Spleen (tissue), 11 donors: ENCODE data around the gene COQ9. TPM values are rescaled to one million over a fixed set of nuclear protein-coding genes. Genes with fewer than 3 reads are reported as not detected.

ENCODE experiments used
- DNase-seq: peaks from one replicate; pipeline ENCODE4 v3.0.0-alpha.2; 2020
- H3K27ac ChIP-seq, 8 donors: fragments of 200-600 bp; sonication (generic) in 7 of 8; 1 replicate in 4 of 8; 2 replicates in 4 of 8; pipeline versions ENCODE4 v1.5.0 to v1.8.0; 2016 to 2021; ENCODE audit warnings: inconsistent platforms in 4 of 8, mild to moderate bottlenecking in 4 of 8, moderate library complexity in 1 of 8
- H3K27me3 ChIP-seq, 7 donors: fragments of 200-600 bp; sonication (generic) in 6 of 7; replicated peaks in 1 of 7; 1 replicate in 4 of 7; 2 replicates in 3 of 7; pipeline versions ENCODE4 v1.5.0 to v1.8.0; 2016 to 2021; ENCODE audit warnings: inconsistent platforms in 3 of 7, mild to moderate bottlenecking in 1 of 7
- H3K36me3 ChIP-seq, 6 donors: fragments of 200-600 bp; sonication (generic) in 5 of 6; 1 replicate in 4 of 6; 2 replicates in 2 of 6; pipeline versions ENCODE4 v1.5.0 to v1.8.0; 2016 to 2021; ENCODE audit warnings: inconsistent platforms in 2 of 6
- H3K4me1 ChIP-seq, 6 donors: fragments of 200-600 bp; sonication (generic) in 5 of 6; 1 replicate in 3 of 6; 2 replicates in 3 of 6; pipeline versions ENCODE4 v1.5.0 to v1.8.0; 2016 to 2021; ENCODE audit warnings: inconsistent platforms in 3 of 6
- H3K4me3 ChIP-seq, 8 donors: fragments of 200-600 bp; sonication (generic) in 7 of 8; 1 replicate in 4 of 8; 2 replicates in 4 of 8; pipeline versions ENCODE4 v1.5.0 to v1.8.0; 2016 to 2021; ENCODE audit warnings: inconsistent platforms in 4 of 8, mild to moderate bottlenecking in 4 of 8, moderate library complexity in 2 of 8
- H3K9me3 ChIP-seq, 8 donors: fragments of 200-600 bp; sonication (generic) in 7 of 8; 1 replicate in 4 of 8; 2 replicates in 4 of 8; pipeline versions ENCODE4 v1.5.0 to v1.8.0; 2016 to 2021; ENCODE audit warnings: inconsistent platforms in 4 of 8
- CTCF ChIP-seq, 11 experiments: fragments of 200-600 bp in 7 of 11; fragments of 450-650 bp in 4 of 11; sonication (generic) in 4 of 11; IDR thresholded peaks in 8 of 11; conservative IDR thresholded peaks in 3 of 11; 1 replicate in 7 of 11; 2 replicates in 4 of 11; pipeline versions ENCODE4 v1.4.0 to v1.8.0; 2016 to 2021; ENCODE audit warnings: antibody characterized with exemption in 11 of 11, inconsistent platforms in 4 of 11, mild to moderate bottlenecking in 1 of 11
- POLR2A ChIP-seq, 3 donors: fragments of 450-650 bp; IDR thresholded peaks; one replicate each; pipeline ENCODE4 v1.5.1; 2017; ENCODE audit warnings: antibody characterized with exemption in 3 of 3, mild to moderate bottlenecking in 1 of 3
- POLR2AphosphoS5 ChIP-seq, 3 donors: sonication (generic); formaldehyde crosslinking; IDR thresholded peaks; one replicate each; pipeline ENCODE4 v1.5.1; 2017; ENCODE audit warnings: antibody characterized with exemption in 3 of 3
- WGBS, 5 donors: extraction: QIAGEN DNeasy Blood & Tissue Kit in 3 of 5; methylation state at CpG; one replicate each; pipeline versions ENCODE4 v1.1.5 to v1.1.7; 2013 to 2018; 5-methylcytosine and 5-hydroxymethylcytosine counted together
- intact Hi-C: fragments of 100-400 bp; cut with DNase I; formaldehyde crosslinking; loops from one replicate; pipeline ENCODE4 v1.15.0; 2023; ENCODE audit warnings: low total_unique reads
- polyA plus RNA-seq, 3 donors: library from polyadenylated mRNA; stranded (reverse); fragments of 200-250 nt; gene quantifications; one replicate each; pipeline ENCODE4 v1.2.1, GENCODE V29; 2013
- total RNA-seq, 7 donors: library from RNA; depleted of rRNA in 3 of 7; stranded (reverse); fragments of >200 nt in 3 of 7; fragmentation: NEBNext Ultra II Directional in 4 of 7; extraction: Animal tissue kit (Norgen Biotek cat#: 25700) in 4 of 7; gene quantifications; one replicate each; pipeline versions ENCODE4 v1.1.0 to v1.2.1, GENCODE V29; 2016 to 2021
- donor health status: healthy with polysubstance abuse.
- donor health status: DM: no; HTN: no; CAD: no; lungs with moderate emphysema.
- donor health status: DM: no; HTN: no; CAD: no.
- donor health status: Bipolar disorder and iron deficiency.
- donor health status: healthy.
- donor health status: DM: no; HTN: no; CAD: no.
- donor health status: DM: yes; HTN: yes; CAD: no.

Gene COQ9
- total and polyA plus RNA-seq, 10 donors = 25.8 to 39.9 (median 31.4) TPM

- H3K9me3 ChIP-seq = no peaks in the 10 kb centered on the region
- TF ChIP-seq CTCF (IDR thresholded peaks at IDR 0.05 in 8 of 11, conservative IDR thresholded peaks at IDR 0.05 in 3 of 11) = no peak
- peak; percentile 7 to 51 (median 40) for TF ChIP-seq POLR2AphosphoS5 (IDR thresholded peaks at IDR 0.05)
- no peak for TF ChIP-seq POLR2A (IDR thresholded peaks at IDR 0.05)
- WGBS, 5 donors = 62 to 77% (median 67%) methylated on average over 10 of the region's 10 CpGs
- H3K27ac ChIP-seq = peak overlapping the region in 6 of 8 donors; percentile 20 to 78 (median 64)
- H3K27me3 ChIP-seq = no peaks in the 10 kb centered on the region
- intact Hi-C loops = no loop called here
- peaks cover 0 to 82% (median 57%) of the 10 kb centered on the region in 6 donors for H3K36me3 ChIP-seq
- H3K4me3 ChIP-seq = no peak overlapping the region
- peaks cover 11 to 76% (median 51%) of the 10 kb centered on the region in 6 donors for H3K4me1 ChIP-seq
- peak; percentile 72 for DNase-seq
These were observed 24.8 kb downstream of the COQ9 start for GRCh38 chr16:57471852-57472664.

DNA sequence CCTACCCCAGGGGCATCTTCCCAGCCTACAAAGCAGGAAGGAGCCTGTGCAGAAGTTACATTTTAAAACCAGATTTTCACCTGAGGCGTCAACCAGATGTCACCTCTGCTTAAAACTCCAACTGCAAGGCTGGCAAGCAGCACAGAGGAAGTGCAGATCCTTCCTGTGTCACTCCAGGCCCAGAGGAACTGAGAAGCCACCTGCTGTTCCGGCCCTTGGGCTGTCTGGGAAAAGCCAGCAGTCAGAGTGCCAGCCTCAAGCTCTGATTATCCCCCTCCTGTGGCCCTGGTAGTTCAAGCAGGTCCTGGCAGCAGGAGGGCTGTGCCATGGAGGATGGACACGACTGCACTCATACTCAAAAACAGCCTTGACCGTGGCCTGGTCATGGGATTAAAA is 25.4 kb downstream of the COQ9 start:
- H3K9me3 ChIP-seq = no peaks in the 10 kb centered on the region
- no peaks in the 10 kb centered on the region for H3K27me3 ChIP-seq
- H3K4me3 ChIP-seq = no peak overlapping the region
- peak overlapping the region in 6 of 8 donors; percentile 20 to 78 (median 64) for H3K27ac ChIP-seq
- peaks cover 11 to 82% (median 54%) of the 10 kb centered on the region in 6 donors for H3K4me1 ChIP-seq
- TF ChIP-seq CTCF (IDR thresholded peaks at IDR 0.05 in 8 of 11, conservative IDR thresholded peaks at IDR 0.05 in 3 of 11) = no peak
- TF ChIP-seq POLR2AphosphoS5 (IDR thresholded peaks at IDR 0.05) = peak in 1 of 3 donors; percentile 32
- TF ChIP-seq POLR2A (IDR thresholded peaks at IDR 0.05) = no peak
- peak; percentile 62 for DNase-seq
- H3K36me3 ChIP-seq = peaks cover 0 to 76% (median 52%) of the 10 kb centered on the region in 6 donors
- WGBS, 5 donors = 27 to 48% (median 45%) methylated on average over 4 of the region's 4 CpGs
- intact Hi-C loops = no loop called here

DNA sequence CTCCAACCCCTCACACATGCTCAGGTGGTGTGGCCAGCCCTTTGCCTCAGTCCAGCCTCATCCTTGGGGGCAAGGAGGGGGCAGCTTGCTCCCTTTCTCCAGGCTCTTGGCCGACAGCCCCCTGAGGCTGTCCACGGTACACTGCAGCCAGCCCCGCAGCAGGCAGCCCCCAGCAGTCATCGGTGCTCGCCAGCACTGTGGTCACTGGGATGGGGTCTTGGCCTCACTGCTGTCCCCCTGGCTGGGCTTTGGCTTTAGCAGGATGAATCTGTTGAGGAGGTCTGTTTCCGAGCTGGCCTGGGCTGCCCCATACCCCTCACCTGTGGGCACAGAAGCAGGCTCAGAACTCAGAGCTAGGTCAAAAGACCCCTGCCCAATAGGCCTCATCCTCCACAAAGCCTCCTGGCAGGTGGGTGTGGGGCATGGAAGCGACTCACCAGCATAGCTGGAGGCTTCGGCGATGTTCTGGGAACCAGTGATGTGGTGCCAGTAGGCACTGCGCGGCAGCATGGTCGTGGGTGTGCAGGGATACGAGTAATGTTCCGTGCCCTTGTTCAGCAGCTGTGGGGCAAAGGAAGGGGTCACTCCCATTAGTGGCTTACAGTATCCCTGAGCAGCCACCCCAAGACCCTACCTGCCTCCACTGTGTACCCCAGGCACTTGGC is 26.0 kb downstream of the COQ9 start:
- Histone ChIP-seq H3K9me3 (no peaks in the 10 kb centered on the region), H3K27ac (peak overlapping the region in 6 of 8 donors; percentile 20 to 78 (median 58)), H3K27me3 (no peaks in the 10 kb centered on the region), H3K4me3 (no peak overlapping the region), H3K4me1 (peaks cover 11 to 89% (median 60%) of the 10 kb centered on the region in 6 donors), H3K36me3 (peaks cover 0 to 69% (median 46%) of the 10 kb centered on the region in 6 donors)
- intact Hi-C loops = no loop called here
- peak; percentile 68 for DNase-seq
- 88 to 94% (median 92%) methylated on average over 12 to 14 of the region's 14 CpGs for WGBS, 5 donors
- peak in 2 of 3 donors; percentile 27 to 64 for TF ChIP-seq POLR2AphosphoS5 (IDR thresholded peaks at IDR 0.05)
- TF ChIP-seq POLR2A (IDR thresholded peaks at IDR 0.05) = no peak

DNA sequence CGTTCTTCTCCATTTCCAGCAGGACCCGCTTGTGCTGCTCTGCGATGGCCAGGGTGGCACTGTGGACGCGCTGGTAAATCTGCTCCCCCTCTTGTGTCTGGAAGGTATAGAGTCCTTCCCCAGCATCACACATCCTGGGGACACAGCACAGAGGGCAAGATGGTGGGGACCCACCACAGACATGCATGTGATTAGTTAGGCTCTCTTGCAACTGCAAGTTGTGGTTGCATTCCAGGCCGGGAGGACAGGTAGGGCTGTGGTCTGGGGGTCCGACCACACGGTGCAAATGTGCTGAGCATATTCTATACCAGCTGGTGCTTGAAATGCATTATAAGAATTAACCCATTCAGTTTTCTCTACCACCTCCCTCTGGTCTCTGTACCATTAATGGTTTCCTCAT is 26.6 kb downstream of the COQ9 start:
- Histone ChIP-seq H3K36me3 (peaks cover 0 to 63% (median 41%) of the 10 kb centered on the region in 6 donors), H3K27ac (peak overlapping the region in 1 of 8 donors; percentile 72), H3K9me3 (no peaks in the 10 kb centered on the region), H3K4me1 (peaks cover 11 to 95% (median 66%) of the 10 kb centered on the region in 6 donors), H3K27me3 (peaks cover 0 to under 1% (median 0%) of the 10 kb centered on the region in 7 donors), H3K4me3 (no peak overlapping the region)
- peak; percentile 64 for DNase-seq
- 84 to 92% (median 90%) methylated on average over 8 of the region's 8 CpGs for WGBS, 5 donors
- intact Hi-C loops = no loop called here
- TF ChIP-seq POLR2AphosphoS5 (IDR thresholded peaks at IDR 0.05) = no peak
- no peak for TF ChIP-seq POLR2A (IDR thresholded peaks at IDR 0.05)
- TF ChIP-seq CTCF (IDR thresholded peaks at IDR 0.05 in 8 of 11, conservative IDR thresholded peaks at IDR 0.05 in 3 of 11) = no peak
